Astrocyte (in vitro differentiated cells and primary cell): ENCODE results near the gene SAMD4A.

Experiments used
- EZH2 ChIP-seq: IDR thresholded peaks from 2 replicates; pipeline ENCODE4 v1.6.1; 2012; ENCODE audit warnings: mild to moderate bottlenecking, low read length, inconsistent platforms; ENCODE audit not compliant: insufficient read depth
- TF ChIP-seq, protein P1 (sequence below): IDR thresholded peaks from 2 replicates; pipeline ENCODE4 v1.5.1; 2011; ENCODE audit warnings: low read depth, mild to moderate bottlenecking, inconsistent platforms, low read length, moderate library complexity; ENCODE audit not compliant: insufficient read depth

DNA sequence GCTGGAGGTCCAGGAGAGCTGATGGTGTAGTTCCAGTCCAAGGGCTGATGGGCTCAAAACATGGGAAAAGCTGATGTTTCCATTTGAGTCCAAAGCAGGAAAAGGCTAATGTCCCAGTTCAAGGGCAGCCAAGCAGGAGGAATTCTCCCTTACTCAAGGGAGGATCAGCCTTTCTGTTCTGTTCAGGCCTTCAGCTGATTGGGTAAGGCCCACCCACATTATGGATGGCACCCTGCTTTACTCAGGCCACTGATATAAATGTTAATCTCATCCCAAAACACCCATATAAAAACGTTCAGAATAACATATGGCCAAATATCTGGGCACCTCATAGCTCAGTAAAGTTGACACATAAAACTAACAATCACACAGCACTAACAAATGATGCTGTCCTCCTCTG, 64.1 kb downstream of the SAMD4A start:
- TF ChIP-seq, protein P1, sequence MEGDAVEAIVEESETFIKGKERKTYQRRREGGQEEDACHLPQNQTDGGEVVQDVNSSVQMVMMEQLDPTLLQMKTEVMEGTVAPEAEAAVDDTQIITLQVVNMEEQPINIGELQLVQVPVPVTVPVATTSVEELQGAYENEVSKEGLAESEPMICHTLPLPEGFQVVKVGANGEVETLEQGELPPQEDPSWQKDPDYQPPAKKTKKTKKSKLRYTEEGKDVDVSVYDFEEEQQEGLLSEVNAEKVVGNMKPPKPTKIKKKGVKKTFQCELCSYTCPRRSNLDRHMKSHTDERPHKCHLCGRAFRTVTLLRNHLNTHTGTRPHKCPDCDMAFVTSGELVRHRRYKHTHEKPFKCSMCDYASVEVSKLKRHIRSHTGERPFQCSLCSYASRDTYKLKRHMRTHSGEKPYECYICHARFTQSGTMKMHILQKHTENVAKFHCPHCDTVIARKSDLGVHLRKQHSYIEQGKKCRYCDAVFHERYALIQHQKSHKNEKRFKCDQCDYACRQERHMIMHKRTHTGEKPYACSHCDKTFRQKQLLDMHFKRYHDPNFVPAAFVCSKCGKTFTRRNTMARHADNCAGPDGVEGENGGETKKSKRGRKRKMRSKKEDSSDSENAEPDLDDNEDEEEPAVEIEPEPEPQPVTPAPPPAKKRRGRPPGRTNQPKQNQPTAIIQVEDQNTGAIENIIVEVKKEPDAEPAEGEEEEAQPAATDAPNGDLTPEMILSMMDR: no peak
- TF ChIP-seq EZH2: no peak
